PC-3 (cell line): Measurements from ENCODE around the gene GRHL3.

Source experiments
- CTCF ChIP-seq: fragments of 300-600 bp; sonication (generic); conservative IDR thresholded peaks from 2 replicates; pipeline ENCODE4 v1.5.1; 2017; ENCODE audit warnings: antibody characterized with exemption, low read depth, mild to moderate bottlenecking, low read length
- EZH2 ChIP-seq: fragments of 300-600 bp; sonication (generic); IDR thresholded peaks from one replicate; pipeline ENCODE4 v1.6.1; 2017; ENCODE audit warnings: antibody characterized with exemption, mild to moderate bottlenecking, low read length; ENCODE audit not compliant: unreplicated experiment

- TF ChIP-seq CTCF (no peak), EZH2 (no peak)
Observed at GRCh38 chr1:24294228-24294672, 24.9 kb upstream of the GRHL3 start.
